Liver (tissue), 9 donors: ENCODE measurements around the gene STX11. TPM values are rescaled to one million over a fixed set of nuclear protein-coding genes. Genes with fewer than 3 reads are reported as not detected.

Experiments
- DNase-seq: peaks from one replicate; pipeline ENCODE4 v3.0.0-alpha.2; 2017; ENCODE audit warnings: low spot score
- H3K27ac ChIP-seq, 2 donors: one replicate each; pipeline ENCODE4 v1.7.0; 2013; ENCODE audit warnings: inconsistent platforms in 2 of 2, low read length in 2 of 2, control low read depth in 1 of 2, low read depth in 1 of 2, mild to moderate bottlenecking in 1 of 2
- H3K27me3 ChIP-seq, 4 donors: one replicate each; pipeline versions ENCODE4 v1.6.1 to v1.7.0; 2013; ENCODE audit warnings: low read length in 3 of 4, inconsistent platforms in 1 of 4, mild to moderate bottlenecking in 1 of 4, moderate library complexity in 1 of 4; ENCODE audit not compliant: control insufficient read depth in 4 of 4, insufficient read depth in 4 of 4
- H3K36me3 ChIP-seq, 4 donors: one replicate each; pipeline versions ENCODE4 v1.6.1 to v1.7.0; 2013; ENCODE audit warnings: low read length in 3 of 4, mild to moderate bottlenecking in 3 of 4, low read depth in 1 of 4, moderate library complexity in 1 of 4; ENCODE audit not compliant: control insufficient read depth in 4 of 4, insufficient read depth in 3 of 4
- H3K4me1 ChIP-seq, 4 donors: one replicate each; pipeline versions ENCODE4 v1.6.1 to v1.7.0; 2013; ENCODE audit warnings: low read length in 3 of 4, mild to moderate bottlenecking in 3 of 4, moderate library complexity in 1 of 4; ENCODE audit not compliant: control insufficient read depth in 4 of 4, insufficient read depth in 4 of 4
- H3K4me3 ChIP-seq, 3 donors: one replicate each; pipeline versions ENCODE4 v1.6.1 to v1.7.0; 2013; ENCODE audit warnings: low read length in 3 of 3, control low read depth in 1 of 3, low read depth in 1 of 3, mild to moderate bottlenecking in 1 of 3
- H3K9ac ChIP-seq, 2 donors: one replicate each; pipeline ENCODE4 v1.7.0; 2013; ENCODE audit warnings: low read length in 2 of 2, mild to moderate bottlenecking in 2 of 2, moderate library complexity in 2 of 2, control low read depth in 1 of 2, low read depth in 1 of 2
- H3K9me3 ChIP-seq, 4 donors: one replicate each; pipeline versions ENCODE4 v1.6.1 to v1.7.0; 2013; ENCODE audit warnings: low read length in 3 of 4; ENCODE audit not compliant: control insufficient read depth in 4 of 4
- EGR1 ChIP-seq, 2 donors: IDR thresholded peaks; 2 replicates each; pipeline ENCODE4 v1.6.1; 2016 to 2018; ENCODE audit warnings: antibody characterized with exemption in 2 of 2, low read depth in 2 of 2
- FOXA1 ChIP-seq: IDR thresholded peaks from 2 replicates; pipeline ENCODE4 v1.6.1; 2016; ENCODE audit warnings: antibody characterized with exemption
- FOXA2 ChIP-seq: IDR thresholded peaks from 2 replicates; pipeline ENCODE4 v1.6.1; 2016; ENCODE audit warnings: antibody characterized with exemption
- GABPA ChIP-seq, 2 donors: IDR thresholded peaks in 1 of 2; conservative IDR thresholded peaks in 1 of 2; 2 replicates each; pipeline ENCODE4 v1.6.1; 2016; ENCODE audit warnings: antibody characterized with exemption in 2 of 2, mild to moderate bottlenecking in 1 of 2, moderate library complexity in 1 of 2
- HNF4A ChIP-seq, 2 donors: conservative IDR thresholded peaks; 2 replicates each; pipeline ENCODE4 v1.6.1; 2016; ENCODE audit warnings: antibody characterized with exemption in 2 of 2, mild to moderate bottlenecking in 2 of 2
- HNF4G ChIP-seq: IDR thresholded peaks from 2 replicates; pipeline ENCODE4 v1.6.1; 2016; ENCODE audit warnings: antibody characterized with exemption
- JUND ChIP-seq, 2 donors: IDR thresholded peaks; 2 replicates each; pipeline ENCODE4 v1.6.1; 2016; ENCODE audit warnings: antibody characterized with exemption in 2 of 2
- RAD21 ChIP-seq, 2 donors: IDR thresholded peaks; 2 replicates each; pipeline ENCODE4 v1.6.1; 2016; ENCODE audit warnings: antibody characterized with exemption in 2 of 2, mild to moderate bottlenecking in 2 of 2
- RXRA ChIP-seq, 2 donors: IDR thresholded peaks; 2 replicates each; pipeline ENCODE4 v1.6.1; 2017 to 2018; ENCODE audit warnings: antibody characterized with exemption in 2 of 2, mild to moderate bottlenecking in 1 of 2
- SP1 ChIP-seq: IDR thresholded peaks from 2 replicates; pipeline ENCODE4 v1.6.1; 2018; ENCODE audit warnings: antibody characterized with exemption, mild to moderate bottlenecking
- TAF1 ChIP-seq: conservative IDR thresholded peaks from 2 replicates; pipeline ENCODE4 v1.6.1; 2016; ENCODE audit warnings: antibody characterized with exemption, mild to moderate bottlenecking
- YY1 ChIP-seq: IDR thresholded peaks from 2 replicates; pipeline ENCODE4 v1.6.1; 2016; ENCODE audit warnings: antibody characterized with exemption, mild to moderate bottlenecking
- WGBS: extraction: QIAGEN DNeasy Blood & Tissue Kit; methylation state at CpG from one replicate; pipeline ENCODE4 v1.1.7; 2013; 5-methylcytosine and 5-hydroxymethylcytosine counted together
- polyA plus RNA-seq, 2 donors: library from polyadenylated mRNA; stranded (reverse) in 1 of 2; unstranded in 1 of 2; fragments of 200-250 nt in 1 of 2; fragments of >200 nt in 1 of 2; fragmentation: Nextera tagmentation in 1 of 2; extraction: Ambion mirVana in 1 of 2; gene quantifications; one replicate each; pipeline versions ENCODE4 v1.2.1 to v1.2.3, GENCODE V29; 2013 to 2015
- total RNA-seq, 2 donors: library from RNA; depleted of rRNA; stranded (reverse); fragments of >200 nt; gene quantifications; one replicate each; pipeline ENCODE4 v1.2.3, GENCODE V29; 2014
- TF ChIP-seq, protein P1 (sequence below): fragments of 150-350 bp; IDR thresholded peaks from 2 replicates; pipeline ENCODE4 v1.5.1; 2017; ENCODE audit warnings: improper control_type of control experiment, low read depth, low read length; ENCODE audit not compliant: missing input control
- TF ChIP-seq, protein P2 (sequence below): IDR thresholded peaks from 2 replicates; pipeline ENCODE4 v1.6.1; 2016; ENCODE audit warnings: antibody characterized with exemption
- donor health status: healthy.
- donor health status: healthy.
- donor health status: healthy.
- donor health status: healthy.
- donor health status: healthy.

Gene STX11
- total and polyA plus RNA-seq, 4 donors: 1.3 to 4.9 (median 3.4) TPM

DNA sequence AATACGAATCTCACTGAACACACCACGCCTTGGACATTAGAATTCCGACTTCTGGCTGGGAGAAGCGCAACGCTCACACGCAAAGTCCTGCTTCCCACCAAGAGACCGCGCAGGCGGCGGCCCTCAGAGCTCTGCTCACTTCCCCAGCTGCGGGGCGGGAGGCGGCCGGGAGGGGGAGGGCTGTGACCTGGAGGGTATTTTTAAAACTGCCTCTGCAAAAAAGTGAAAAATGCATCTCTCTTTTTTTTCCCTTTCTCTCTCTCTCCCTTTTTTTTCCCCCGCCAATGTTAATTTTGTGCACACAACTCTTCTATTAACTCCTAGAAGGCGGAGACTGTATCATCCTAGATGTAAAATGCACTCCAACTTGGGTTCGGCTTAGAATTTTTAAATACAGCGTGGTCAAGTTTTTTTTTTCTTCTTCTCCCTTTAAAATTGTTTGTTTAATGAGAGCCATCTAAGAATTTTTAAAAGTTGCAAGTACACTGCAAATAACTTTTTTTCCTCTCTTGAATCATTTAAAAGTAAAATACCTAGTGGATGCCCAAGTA lies 66.4 kb downstream of the STX11 start (continued):
- TF ChIP-seq, protein P1, sequence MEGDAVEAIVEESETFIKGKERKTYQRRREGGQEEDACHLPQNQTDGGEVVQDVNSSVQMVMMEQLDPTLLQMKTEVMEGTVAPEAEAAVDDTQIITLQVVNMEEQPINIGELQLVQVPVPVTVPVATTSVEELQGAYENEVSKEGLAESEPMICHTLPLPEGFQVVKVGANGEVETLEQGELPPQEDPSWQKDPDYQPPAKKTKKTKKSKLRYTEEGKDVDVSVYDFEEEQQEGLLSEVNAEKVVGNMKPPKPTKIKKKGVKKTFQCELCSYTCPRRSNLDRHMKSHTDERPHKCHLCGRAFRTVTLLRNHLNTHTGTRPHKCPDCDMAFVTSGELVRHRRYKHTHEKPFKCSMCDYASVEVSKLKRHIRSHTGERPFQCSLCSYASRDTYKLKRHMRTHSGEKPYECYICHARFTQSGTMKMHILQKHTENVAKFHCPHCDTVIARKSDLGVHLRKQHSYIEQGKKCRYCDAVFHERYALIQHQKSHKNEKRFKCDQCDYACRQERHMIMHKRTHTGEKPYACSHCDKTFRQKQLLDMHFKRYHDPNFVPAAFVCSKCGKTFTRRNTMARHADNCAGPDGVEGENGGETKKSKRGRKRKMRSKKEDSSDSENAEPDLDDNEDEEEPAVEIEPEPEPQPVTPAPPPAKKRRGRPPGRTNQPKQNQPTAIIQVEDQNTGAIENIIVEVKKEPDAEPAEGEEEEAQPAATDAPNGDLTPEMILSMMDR: no peak
- TF ChIP-seq, protein P2, sequence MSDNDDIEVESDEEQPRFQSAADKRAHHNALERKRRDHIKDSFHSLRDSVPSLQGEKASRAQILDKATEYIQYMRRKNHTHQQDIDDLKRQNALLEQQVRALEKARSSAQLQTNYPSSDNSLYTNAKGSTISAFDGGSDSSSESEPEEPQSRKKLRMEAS: no peak
- TF ChIP-seq EGR1 (IDR thresholded peaks at IDR 0.05; ENCODE audit: low read depth in 2 of 2) (no peak), SP1 (no peak), TAF1 (peak; percentile 35)

DNA sequence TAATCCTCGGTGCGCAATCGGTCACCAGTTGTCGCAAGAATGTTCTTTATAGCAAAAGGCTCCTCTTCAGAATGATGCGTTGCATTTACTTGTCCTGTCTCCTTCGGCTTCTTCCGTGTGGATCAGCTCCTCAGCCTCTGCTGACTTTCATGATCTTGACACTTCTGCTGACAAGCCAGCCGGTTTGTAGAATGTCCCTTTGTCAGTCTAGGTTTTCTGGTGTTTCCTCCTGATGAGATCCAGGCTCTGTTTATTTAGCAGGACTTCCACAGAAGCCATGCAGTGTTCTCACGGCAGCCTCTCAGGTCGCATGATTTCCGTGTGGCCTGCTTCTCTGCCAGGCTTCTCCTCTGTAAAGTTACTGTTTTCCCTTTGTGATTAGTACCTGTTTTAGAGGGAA lies 66.9 kb downstream of the STX11 start:
- TF ChIP-seq FOXA1 (no peak), JUND (IDR thresholded peaks at IDR 0.05) (no peak), SP1 (no peak), HNF4A (conservative IDR thresholded peaks at IDR 0.05) (no peak), FOXA2 (no peak), HNF4G (no peak), RAD21 (IDR thresholded peaks at IDR 0.05) (no peak), TAF1 (no peak), YY1 (no peak)
- TF ChIP-seq, protein P2: no peak
- TF ChIP-seq, protein P1: no peak
- 83% methylated on average over 11 of the region's 11 CpGs for WGBS
- no peaks in the 10 kb centered on the region for H3K27me3 ChIP-seq
- H3K9me3 ChIP-seq: peaks cover 0 to 3% (median 0%) of the 10 kb centered on the region in 4 donors
- DNase-seq: no peak
- peak overlapping the region in 1 of 2 donors; percentile 96 for H3K27ac ChIP-seq
- H3K36me3 ChIP-seq: no peaks in the 10 kb centered on the region
- H3K4me3 ChIP-seq: no peak overlapping the region
- H3K4me1 ChIP-seq: peaks cover 1 to 18% (median 12%) of the 10 kb centered on the region in 4 donors
- H3K9ac ChIP-seq: no peak overlapping the region

DNA sequence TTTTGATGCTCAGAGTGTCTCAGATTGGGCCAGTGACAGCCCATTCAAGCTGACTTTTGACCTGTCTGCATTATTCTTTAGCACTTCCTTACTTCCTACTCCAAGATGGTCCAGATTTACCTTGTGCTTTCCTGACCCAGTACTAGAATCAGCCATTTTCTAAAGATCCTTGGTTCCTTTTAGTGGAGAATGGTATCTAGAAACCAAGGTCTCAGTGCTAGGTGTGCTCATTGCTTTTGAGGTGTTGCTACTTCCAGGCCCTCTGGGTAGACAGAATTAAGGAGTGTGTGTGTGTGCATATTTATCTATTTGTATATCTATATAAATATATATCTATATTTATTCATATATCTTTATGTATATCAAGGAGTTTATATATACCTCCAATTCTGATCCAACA lies 67.5 kb downstream of the STX11 start:
- Histone ChIP-seq H3K4me1 (peaks cover 1 to 18% (median 12%) of the 10 kb centered on the region in 4 donors), H3K36me3 (no peaks in the 10 kb centered on the region), H3K9me3 (peaks cover 0 to 3% (median 0%) of the 10 kb centered on the region in 4 donors), H3K9ac (no peak overlapping the region), H3K4me3 (no peak overlapping the region), H3K27ac (no peak overlapping the region), H3K27me3 (no peaks in the 10 kb centered on the region)
- TF ChIP-seq SP1 (no peak), GABPA (IDR thresholded peaks at IDR 0.05 in 1 of 2, conservative IDR thresholded peaks at IDR 0.05 in 1 of 2) (no peak), FOXA1 (no peak), RXRA (IDR thresholded peaks at IDR 0.05) (no peak), EGR1 (IDR thresholded peaks at IDR 0.05; ENCODE audit: low read depth in 2 of 2) (no peak)
- TF ChIP-seq, protein P1: no peak
- no peak for DNase-seq
